ENCODE results near the gene ZNF185. TPM values are rescaled to one million over a fixed set of nuclear protein-coding genes. Genes with fewer than 3 reads are reported as not detected.

Gene ZNF185
- total and polyA plus RNA-seq, 9 of the 15 experiments (the other 6 are each of a cell fraction or from before 2014, with no cell fraction given): 0.08 to 1.1 (median 0.22) TPM

DNA sequence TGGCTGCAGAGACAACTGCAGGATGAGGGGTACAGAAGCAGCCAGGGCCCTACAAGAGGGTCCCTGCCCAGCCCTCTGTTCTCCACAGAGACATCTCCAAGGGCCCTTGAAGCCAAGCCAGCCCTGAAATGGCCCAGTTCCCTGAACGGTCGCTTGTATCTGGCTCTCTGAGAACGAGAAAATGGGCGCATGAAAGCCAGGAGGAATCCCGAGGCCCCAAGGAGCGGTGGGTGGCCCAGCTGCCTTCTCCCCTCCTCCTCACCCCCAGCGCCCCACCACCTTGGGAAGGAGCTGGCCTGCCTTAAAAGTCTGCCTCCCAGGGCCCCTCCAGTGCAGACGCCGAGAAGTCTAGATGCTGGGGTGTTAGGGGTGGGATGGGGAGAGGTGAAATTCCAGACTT, 5.7 kb downstream of the ZNF185 start:
- in situ Hi-C loops (cut with MboI): no loop called here
- WGBS (ENCODE audit: insufficient coverage, low coverage, missing lambda C conversion rate): 3% methylated on average over 4 of the region's 9 CpGs
- Histone ChIP-seq H4K20me1 (replicated peaks; ENCODE audit: control insufficient read depth, insufficient read depth, low read length) (peaks cover 7% of the 10 kb centered on the region), H3K27me3 (ENCODE audit: control insufficient read depth in 2 of 2, insufficient read depth in 2 of 2, low read length in 2 of 2) (peaks cover 23 to 76% of the 10 kb centered on the region in 2 experiments; a peak in 4 of 5 replicates), H3K4me2 (ENCODE audit: insufficient read depth, low read length) (no peak overlapping the region), H3K4me3 (no peak overlapping the region), H3K27ac (ENCODE audit: extremely low read depth, low read depth, low read length) (no peak overlapping the region), H3K9me3 (replicated peaks; ENCODE audit: control insufficient read depth, insufficient read depth, low read depth, low read length) (no peaks in the 10 kb centered on the region), H3K9ac (ENCODE audit: insufficient read depth in 1 of 2, low read depth in 2 of 2, low read length in 2 of 2) (no peak overlapping the region), H3K4me1 (replicated peaks in 1 of 2; ENCODE audit: control insufficient read depth in 2 of 2, insufficient read depth in 2 of 2, low read length in 2 of 2) (peaks cover 0 to 9% of the 10 kb centered on the region in 2 experiments; a peak in 3 of 5 replicates), H3K36me3 (ENCODE audit: control insufficient read depth, insufficient read depth, low read length) (no peaks in the 10 kb centered on the region), H3K9me1 (ENCODE audit: control insufficient read depth, insufficient read depth, low read length) (peaks cover 3% of the 10 kb centered on the region), H3K79me2 (ENCODE audit: control insufficient read depth, insufficient read depth, low read length) (no peaks in the 10 kb centered on the region), H2AFZ (ENCODE audit: low read depth, low read length) (no peak overlapping the region)
- ATAC-seq: no peak
- no peak for FAIRE-seq
- DNase-seq (ENCODE audit: extremely low read depth in 1 of 4, low spot score in 3 of 4): no peak
- intact Hi-C loops (cut with micrococcal nuclease): no loop called here
- CTCF ChIA-PET (ENCODE audit: low intra/inter-chr PET ratio): interaction anchor here (0.6 kb wide), 1 partner anchor 56 kb away, joined by 3 read pairs; no protein-coding TSS in a partner anchor
- BruUV-seq (replicated peaks): no TSS peak
- TF ChIP-seq ZNF75A (CRISPR knock-in tag; IDR thresholded peaks at IDR 0.05) (no peak), LARP7 (IDR thresholded peaks at IDR 0.05) (no peak), CHCHD3 (CRISPR knock-in tag; IDR thresholded peaks at IDR 0.05) (no peak), ZNF263 (CRISPR knock-in tag; IDR thresholded peaks at IDR 0.05; ENCODE audit: borderline replicate concordance) (no peak), HNRNPLL (IDR thresholded peaks at IDR 0.05; ENCODE audit: low read depth, low read length, poor library complexity, severe bottlenecking) (no peak), HLTF (IDR thresholded peaks at IDR 0.05) (no peak), CBX5 (IDR thresholded peaks at IDR 0.05; ENCODE audit: borderline replicate concordance, low read depth) (no peak), TCF3 (CRISPR knock-in tag; IDR thresholded peaks at IDR 0.05) (no peak), ZNF778 (CRISPR knock-in tag; IDR thresholded peaks at IDR 0.05) (no peak), ZNF197 (CRISPR knock-in tag; IDR thresholded peaks at IDR 0.05; ENCODE audit: low read depth) (no peak), ARID3B (CRISPR knock-in tag; IDR thresholded peaks at IDR 0.05; ENCODE audit: borderline replicate concordance) (no peak), RFX7 (CRISPR knock-in tag; IDR thresholded peaks at IDR 0.05) (no peak), POLR2H (tag; IDR thresholded peaks at IDR 0.05; ENCODE audit: low read depth) (no peak), ATF1 (CRISPR knock-in tag; IDR thresholded peaks at IDR 0.05) (no peak), ATF1 (tag; IDR thresholded peaks at IDR 0.05) (no peak), RBM14 (IDR thresholded peaks at IDR 0.05; ENCODE audit: borderline replicate concordance, insufficient read depth, low read depth, low read length) (no peak), MAFG (tag; conservative IDR thresholded peaks at IDR 0.05) (no peak), ZEB2 (IDR thresholded peaks at IDR 0.05) (no peak), IRF9 (tag; IDR thresholded peaks at IDR 0.05) (no peak)
- TF ChIP-seq, protein P1, sequence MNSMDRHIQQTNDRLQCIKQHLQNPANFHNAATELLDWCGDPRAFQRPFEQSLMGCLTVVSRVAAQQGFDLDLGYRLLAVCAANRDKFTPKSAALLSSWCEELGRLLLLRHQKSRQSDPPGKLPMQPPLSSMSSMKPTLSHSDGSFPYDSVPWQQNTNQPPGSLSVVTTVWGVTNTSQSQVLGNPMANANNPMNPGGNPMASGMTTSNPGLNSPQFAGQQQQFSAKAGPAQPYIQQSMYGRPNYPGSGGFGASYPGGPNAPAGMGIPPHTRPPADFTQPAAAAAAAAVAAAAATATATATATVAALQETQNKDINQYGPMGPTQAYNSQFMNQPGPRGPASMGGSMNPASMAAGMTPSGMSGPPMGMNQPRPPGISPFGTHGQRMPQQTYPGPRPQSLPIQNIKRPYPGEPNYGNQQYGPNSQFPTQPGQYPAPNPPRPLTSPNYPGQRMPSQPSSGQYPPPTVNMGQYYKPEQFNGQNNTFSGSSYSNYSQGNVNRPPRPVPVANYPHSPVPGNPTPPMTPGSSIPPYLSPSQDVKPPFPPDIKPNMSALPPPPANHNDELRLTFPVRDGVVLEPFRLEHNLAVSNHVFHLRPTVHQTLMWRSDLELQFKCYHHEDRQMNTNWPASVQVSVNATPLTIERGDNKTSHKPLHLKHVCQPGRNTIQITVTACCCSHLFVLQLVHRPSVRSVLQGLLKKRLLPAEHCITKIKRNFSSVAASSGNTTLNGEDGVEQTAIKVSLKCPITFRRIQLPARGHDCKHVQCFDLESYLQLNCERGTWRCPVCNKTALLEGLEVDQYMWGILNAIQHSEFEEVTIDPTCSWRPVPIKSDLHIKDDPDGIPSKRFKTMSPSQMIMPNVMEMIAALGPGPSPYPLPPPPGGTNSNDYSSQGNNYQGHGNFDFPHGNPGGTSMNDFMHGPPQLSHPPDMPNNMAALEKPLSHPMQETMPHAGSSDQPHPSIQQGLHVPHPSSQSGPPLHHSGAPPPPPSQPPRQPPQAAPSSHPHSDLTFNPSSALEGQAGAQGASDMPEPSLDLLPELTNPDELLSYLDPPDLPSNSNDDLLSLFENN (IDR thresholded peaks at IDR 0.05; ENCODE audit: low read depth in 2 of 2, low read length in 2 of 2): no peak
- POLR2A ChIA-PET: interaction anchor here (0.6 kb wide), 1 partner anchor 245 kb away, joined by 4 read pairs; no protein-coding TSS in a partner anchor
